MM.1S (cell line): Measurements from ENCODE around the gene BPIFA3.

ENCODE experiments used
- DNase-seq: peaks from one replicate; pipeline ENCODE4 v3.0.0-alpha.2; 2015
- H2AFZ ChIP-seq: fragments of 300-600 bp; sonication (generic); 2 replicates; pipeline ENCODE4 v1.6.0; 2016; ENCODE audit warnings: antibody characterized with exemption, low read length
- H3F3A ChIP-seq: fragments of 300-600 bp; sonication (generic); 2 replicates; pipeline ENCODE4 v1.6.1; 2016; ENCODE audit warnings: mild to moderate bottlenecking, antibody characterized with exemption, low read length, moderate library complexity, mixed read lengths; ENCODE audit not compliant: insufficient read depth
- H3K27ac ChIP-seq: fragments of 300-600 bp; sonication (generic); 2 replicates; pipeline ENCODE4 v1.5.1; 2016; ENCODE audit warnings: mild to moderate bottlenecking, low read length
- H3K27me3 ChIP-seq: fragments of 300-600 bp; sonication (generic); replicated peaks from 2 replicates; pipeline ENCODE4 v1.6.0; 2016; ENCODE audit warnings: low read length; ENCODE audit not compliant: insufficient read depth
- H3K36me3 ChIP-seq: fragments of 300-600 bp; sonication (generic); replicated peaks from 2 replicates; pipeline ENCODE4 v1.6.1; 2016; ENCODE audit warnings: mild to moderate bottlenecking, low read length, mixed read lengths; ENCODE audit not compliant: insufficient read depth
- H3K4me1 ChIP-seq: fragments of 300-600 bp; sonication (generic); 2 replicates; pipeline ENCODE4 v1.6.1; 2016; ENCODE audit warnings: low read length, mixed read lengths
- H3K4me2 ChIP-seq: fragments of 300-600 bp; sonication (generic); 2 replicates; pipeline ENCODE4 v1.6.0; 2016; ENCODE audit warnings: low read depth, low read length
- H3K4me3 ChIP-seq: fragments of 300-600 bp; sonication (generic); 2 replicates; pipeline ENCODE4 v1.5.1; 2016; ENCODE audit warnings: low read length, mixed read lengths
- H3K79me2 ChIP-seq: fragments of 300-600 bp; sonication (generic); 2 replicates; pipeline ENCODE4 v1.6.1; 2016; ENCODE audit warnings: mixed run types, low read length, mixed read lengths
- H3K9ac ChIP-seq: fragments of 300-600 bp; sonication (generic); 2 replicates; pipeline ENCODE4 v1.6.1; 2016; ENCODE audit warnings: low read length, mixed read lengths
- H3K9me2 ChIP-seq: fragments of 300-600 bp; sonication (generic); replicated peaks from 2 replicates; pipeline ENCODE4 v1.6.1; 2016; ENCODE audit warnings: mild to moderate bottlenecking, low read length, mixed read lengths; ENCODE audit not compliant: insufficient read depth
- H3K9me3 ChIP-seq: fragments of 300-600 bp; sonication (generic); replicated peaks from 2 replicates; pipeline ENCODE4 v1.6.1; 2016; ENCODE audit warnings: mild to moderate bottlenecking, low read length, mixed read lengths; ENCODE audit not compliant: insufficient read depth
- H4K20me1 ChIP-seq: fragments of 300-600 bp; sonication (generic); 2 replicates; pipeline ENCODE4 v1.6.1; 2016; ENCODE audit warnings: mild to moderate bottlenecking, low read length, moderate library complexity, mixed read lengths; ENCODE audit not compliant: insufficient read depth
- EZH2 ChIP-seq: fragments of 300-600 bp; sonication (generic); optimal IDR thresholded peaks from 2 replicates; pipeline ENCODE3; 2017; ENCODE audit warnings: low read depth, mild to moderate bottlenecking, antibody characterized with exemption, low read length, mixed read lengths
- EZH2phosphoT487 ChIP-seq: fragments of 300-600 bp; sonication (generic); IDR thresholded peaks from 2 replicates; pipeline ENCODE4 v1.6.1; 2018; ENCODE audit warnings: antibody characterized with exemption, low read length
- TF ChIP-seq, protein P1 (sequence below): fragments of 300-600 bp; sonication (generic); IDR thresholded peaks from 2 replicates; pipeline ENCODE4 v1.5.1; 2016; ENCODE audit warnings: antibody characterized with exemption, low read length, mixed read lengths

The BPIFA3 gene

DNA sequence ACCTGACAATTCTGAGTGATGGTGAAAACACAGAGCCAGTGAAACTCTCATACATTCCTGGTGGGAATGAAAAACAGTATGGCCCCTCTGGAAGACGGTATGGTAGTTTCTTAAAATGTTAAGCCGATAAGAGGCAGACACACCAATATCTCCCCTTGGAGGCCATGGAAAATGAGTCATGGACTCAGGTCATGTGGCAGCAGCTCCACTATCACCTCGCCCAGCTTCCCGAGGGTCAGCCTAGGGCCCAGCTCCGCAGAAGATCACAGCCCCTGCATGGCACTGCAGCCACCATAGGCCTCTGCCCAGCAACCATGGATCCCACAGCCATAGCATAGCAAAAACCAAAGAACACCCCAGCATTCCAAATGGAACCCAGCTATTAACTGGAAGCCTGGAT lies 40.1 kb downstream of the BPIFA3 start:
- Histone ChIP-seq H3K4me2 (no peak overlapping the region), H3K27ac (no peak overlapping the region), H3K9me2 (no peaks in the 10 kb centered on the region), H3K36me3 (no peaks in the 10 kb centered on the region), H3K4me1 (no peaks in the 10 kb centered on the region), H3K4me3 (no peak overlapping the region), H3K27me3 (peaks cover 25% of the 10 kb centered on the region), H3K79me2 (no peaks in the 10 kb centered on the region), H3K9me3 (no peaks in the 10 kb centered on the region), H3K9ac (no peak overlapping the region), H2AFZ (no peak overlapping the region), H3F3A (no peaks in the 10 kb centered on the region), H4K20me1 (no peaks in the 10 kb centered on the region)
- no peak for TF ChIP-seq EZH2
- TF ChIP-seq, protein P1, sequence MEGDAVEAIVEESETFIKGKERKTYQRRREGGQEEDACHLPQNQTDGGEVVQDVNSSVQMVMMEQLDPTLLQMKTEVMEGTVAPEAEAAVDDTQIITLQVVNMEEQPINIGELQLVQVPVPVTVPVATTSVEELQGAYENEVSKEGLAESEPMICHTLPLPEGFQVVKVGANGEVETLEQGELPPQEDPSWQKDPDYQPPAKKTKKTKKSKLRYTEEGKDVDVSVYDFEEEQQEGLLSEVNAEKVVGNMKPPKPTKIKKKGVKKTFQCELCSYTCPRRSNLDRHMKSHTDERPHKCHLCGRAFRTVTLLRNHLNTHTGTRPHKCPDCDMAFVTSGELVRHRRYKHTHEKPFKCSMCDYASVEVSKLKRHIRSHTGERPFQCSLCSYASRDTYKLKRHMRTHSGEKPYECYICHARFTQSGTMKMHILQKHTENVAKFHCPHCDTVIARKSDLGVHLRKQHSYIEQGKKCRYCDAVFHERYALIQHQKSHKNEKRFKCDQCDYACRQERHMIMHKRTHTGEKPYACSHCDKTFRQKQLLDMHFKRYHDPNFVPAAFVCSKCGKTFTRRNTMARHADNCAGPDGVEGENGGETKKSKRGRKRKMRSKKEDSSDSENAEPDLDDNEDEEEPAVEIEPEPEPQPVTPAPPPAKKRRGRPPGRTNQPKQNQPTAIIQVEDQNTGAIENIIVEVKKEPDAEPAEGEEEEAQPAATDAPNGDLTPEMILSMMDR: no peak
- no peak for TF ChIP-seq EZH2phosphoT487
- no peak for DNase-seq

DNA sequence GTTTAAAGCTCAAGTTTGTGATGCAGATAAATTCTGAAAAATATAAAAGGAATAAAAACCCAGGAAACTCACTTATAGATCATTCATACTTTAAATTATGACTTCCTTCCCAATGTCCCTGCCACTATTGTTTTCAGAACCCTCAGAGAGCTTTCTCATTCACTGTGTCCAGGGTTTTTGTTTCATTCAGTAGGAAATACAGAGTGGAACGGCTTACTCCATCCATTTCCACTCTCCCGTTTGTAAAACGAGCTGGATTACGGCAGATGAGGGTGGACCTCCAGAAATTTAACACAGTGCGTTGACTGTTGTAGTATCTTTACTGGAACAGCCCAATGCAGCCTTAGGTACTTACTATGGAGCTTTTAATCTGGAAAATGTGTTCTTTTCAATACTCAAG lies 42.2 kb downstream of the BPIFA3 start:
- H3K27ac ChIP-seq: no peak overlapping the region
- H2AFZ ChIP-seq: no peak overlapping the region
- H3K4me1 ChIP-seq: no peaks in the 10 kb centered on the region
- no peaks in the 10 kb centered on the region for H3K79me2 ChIP-seq
- peaks cover 43% of the 10 kb centered on the region for H3K27me3 ChIP-seq
- TF ChIP-seq, protein P1: no peak
- no peak for TF ChIP-seq EZH2phosphoT487
- H3K9me3 ChIP-seq: no peaks in the 10 kb centered on the region
- H3K36me3 ChIP-seq: no peaks in the 10 kb centered on the region
- H4K20me1 ChIP-seq: no peaks in the 10 kb centered on the region
- no peak for DNase-seq
- no peak overlapping the region for H3K9ac ChIP-seq
- H3K9me2 ChIP-seq: no peaks in the 10 kb centered on the region
- no peak overlapping the region for H3K4me2 ChIP-seq
- no peak overlapping the region for H3K4me3 ChIP-seq
- no peaks in the 10 kb centered on the region for H3F3A ChIP-seq

DNA sequence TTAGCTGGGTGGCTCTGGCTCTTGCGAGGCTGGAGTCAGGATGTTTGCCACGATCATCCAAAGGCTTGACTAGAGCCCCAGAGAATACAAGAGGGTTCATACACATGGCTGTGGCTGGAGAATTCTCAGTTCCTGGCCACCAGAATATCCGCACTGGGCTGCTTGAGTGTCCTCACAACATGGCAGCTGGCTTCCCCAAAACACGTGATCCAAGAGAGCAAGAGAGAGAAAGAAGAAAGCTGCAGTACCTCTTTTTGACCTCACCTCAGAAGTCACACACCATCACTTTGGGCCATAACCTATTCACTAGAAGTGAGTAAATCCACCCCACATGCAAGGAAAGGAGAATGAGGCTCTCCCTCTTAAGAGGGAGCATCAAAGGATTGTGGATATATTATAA lies 44.3 kb downstream of the BPIFA3 start:
- Histone ChIP-seq H3K36me3 (no peaks in the 10 kb centered on the region), H3F3A (no peaks in the 10 kb centered on the region), H3K79me2 (no peaks in the 10 kb centered on the region), H3K4me1 (no peaks in the 10 kb centered on the region), H2AFZ (no peak overlapping the region), H3K4me3 (no peak overlapping the region), H3K27me3 (peaks cover 43% of the 10 kb centered on the region), H3K9me3 (no peaks in the 10 kb centered on the region), H4K20me1 (no peaks in the 10 kb centered on the region), H3K4me2 (no peak overlapping the region), H3K9me2 (no peaks in the 10 kb centered on the region), H3K27ac (no peak overlapping the region), H3K9ac (no peak overlapping the region)
- TF ChIP-seq, protein P1: no peak
- TF ChIP-seq EZH2 (no peak), EZH2phosphoT487 (no peak)
- no peak for DNase-seq

DNA sequence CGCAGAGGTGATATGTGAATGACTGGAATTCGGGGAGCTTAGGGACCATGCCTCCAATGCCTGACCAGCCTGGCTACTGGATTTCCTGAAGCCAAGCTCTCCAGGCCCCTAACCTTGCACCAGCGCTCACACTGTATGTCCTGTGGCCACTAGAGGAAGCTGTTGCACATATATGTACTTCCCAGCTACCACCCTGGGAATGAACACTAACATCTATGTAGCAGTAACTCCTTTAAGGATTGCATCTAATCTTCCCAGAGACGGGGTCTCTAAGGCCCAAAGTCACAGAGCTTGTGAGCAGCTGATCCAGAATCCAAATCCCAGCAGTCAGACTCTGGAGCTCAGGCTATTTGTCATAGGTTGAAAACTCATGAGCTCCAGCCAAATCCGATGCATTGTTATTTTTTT lies 45.5 kb downstream of the BPIFA3 start:
- no peaks in the 10 kb centered on the region for H4K20me1 ChIP-seq
- H3K9me2 ChIP-seq: no peaks in the 10 kb centered on the region
- H3K9ac ChIP-seq: no peak overlapping the region
- no peak overlapping the region for H2AFZ ChIP-seq
- DNase-seq: no peak
- H3K27ac ChIP-seq: no peak overlapping the region
- no peaks in the 10 kb centered on the region for H3K4me1 ChIP-seq
- H3K27me3 ChIP-seq: peaks cover 50% of the 10 kb centered on the region
- H3K4me3 ChIP-seq: no peak overlapping the region
- no peaks in the 10 kb centered on the region for H3K36me3 ChIP-seq
- no peak for TF ChIP-seq EZH2
- TF ChIP-seq, protein P1: peak; percentile 39
- H3K79me2 ChIP-seq: no peaks in the 10 kb centered on the region
- H3F3A ChIP-seq: no peaks in the 10 kb centered on the region
- no peaks in the 10 kb centered on the region for H3K9me3 ChIP-seq
- no peak overlapping the region for H3K4me2 ChIP-seq
